HG03457 (cell line): ENCODE data around the gene TP63.
"Not testable (repeated sequence)": the region's sequence is repeated elsewhere in the genome, so short reads cannot be mapped to it uniquely, and the experiment has no call there.

Experiments
- ATAC-seq: cut with Tn5 transposase; IDR thresholded peaks from one replicate; pipeline ENCODE4 v1.9.1; 2021; ENCODE audit warnings: moderate number of reproducible peaks; ENCODE audit not compliant: unreplicated experiment

TP63 gene

GRCh38 chr3:189631373-189631408, at the start of gene TP63:
TP63 (plus strand) TSS chr3:189631389; CDS start chr3:189631516, 127 bp downstream.
- ATAC-seq: no peak

- no peak for ATAC-seq
These were observed 49.0 kb upstream of the TP63 start for GRCh38 chr3:189582179-189582578.

DNA sequence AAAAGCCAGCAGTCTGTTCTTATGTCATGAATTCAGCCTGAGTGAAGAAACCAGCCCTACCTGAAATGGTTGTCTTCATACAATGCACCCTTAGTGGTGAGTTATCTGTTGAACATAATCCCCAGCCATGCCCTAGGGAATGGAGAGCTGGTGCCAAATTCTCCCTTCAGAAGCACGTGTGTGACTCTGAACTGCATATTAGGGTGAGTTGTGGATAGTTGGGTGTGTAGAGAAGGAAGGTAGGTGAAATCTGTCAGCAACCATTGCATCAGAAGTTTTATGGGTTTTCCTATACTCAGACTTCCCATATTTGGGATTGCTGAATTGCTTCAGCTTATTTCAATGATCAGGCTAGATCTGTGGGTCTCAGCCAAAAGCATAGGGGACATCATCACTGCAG, 46.5 kb upstream of the TP63 start:
- ATAC-seq: no peak

- no peak for ATAC-seq
These were observed 44.1 kb upstream of the TP63 start for GRCh38 chr3:189586941-189587663.

- no peak for ATAC-seq
These were observed 43.5 kb upstream of the TP63 start for GRCh38 chr3:189587664-189588040.

DNA sequence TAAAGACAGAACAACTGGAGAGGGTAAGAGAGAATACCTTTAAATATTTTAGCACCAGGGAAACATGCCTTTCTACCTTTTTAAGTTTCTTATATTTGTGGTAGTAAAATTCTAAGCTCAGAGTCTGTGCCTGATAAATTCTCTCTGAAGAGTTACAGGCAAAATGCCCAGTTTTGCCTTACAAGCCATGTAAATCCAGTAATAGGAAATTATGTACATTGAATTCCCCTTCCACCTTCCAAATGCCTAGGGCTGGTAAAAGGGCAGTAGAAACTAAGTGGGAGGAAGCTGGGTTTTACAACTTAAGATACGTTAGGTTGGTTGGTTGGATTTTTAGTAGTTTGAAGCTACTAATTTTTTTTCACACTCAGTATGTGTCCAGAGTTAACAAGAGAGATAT, 43.1 kb upstream of the TP63 start:
- no peak for ATAC-seq

DNA sequence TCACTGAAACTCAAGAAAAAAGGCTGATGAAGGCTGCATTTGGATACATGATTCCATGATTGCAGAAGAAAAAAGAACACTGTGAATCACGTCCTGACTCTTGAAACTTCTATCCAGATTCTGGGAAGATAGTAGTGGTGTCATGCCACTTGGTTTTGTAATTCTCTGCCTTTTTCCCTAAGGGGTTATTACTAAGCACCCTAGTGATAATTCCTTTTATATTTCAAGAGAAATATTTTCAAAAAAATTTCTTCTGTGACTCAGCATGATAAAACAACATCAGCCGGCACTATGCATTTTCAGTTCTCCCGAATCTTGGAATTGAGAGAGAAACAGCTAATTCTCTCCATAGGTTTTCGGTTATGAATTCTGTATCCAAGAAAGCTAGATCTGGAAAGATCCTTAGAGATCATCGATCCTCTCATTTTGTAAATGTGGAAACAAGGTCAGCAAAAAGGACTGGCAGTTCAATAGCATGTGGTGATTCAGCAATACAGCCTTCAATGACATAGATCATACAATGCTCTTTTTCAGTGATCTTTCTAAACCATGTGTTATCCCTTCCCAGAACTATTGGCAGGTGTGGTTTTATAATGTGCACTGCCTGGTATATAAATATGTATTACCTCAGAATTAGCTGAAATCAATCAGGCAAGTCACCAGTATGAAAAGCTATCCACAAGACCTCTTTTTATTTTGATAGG, 42.6 kb upstream of the TP63 start:
- ATAC-seq: no peak

DNA sequence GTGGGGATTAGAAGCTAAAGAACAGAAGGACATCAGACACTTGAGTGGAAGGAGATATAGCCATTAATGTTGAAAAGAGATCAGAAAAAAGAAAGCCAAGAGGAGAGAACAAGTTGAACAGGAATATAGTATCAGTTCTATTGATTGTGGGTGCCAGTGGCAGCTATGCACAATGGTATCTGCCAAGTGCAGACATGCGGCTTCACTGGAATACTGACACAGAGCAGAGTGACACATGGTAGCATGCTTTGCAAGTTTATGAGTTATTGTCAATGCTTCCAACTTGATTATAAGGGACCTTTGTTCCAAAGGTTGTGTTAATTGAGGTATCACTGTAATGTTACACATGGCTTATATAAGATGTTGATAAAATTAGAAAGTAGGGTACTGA, 42.0 kb upstream of the TP63 start:
- ATAC-seq: no peak

GRCh38 chr3:189590223-189590622, 41.0 kb upstream of the TP63 start:
- ATAC-seq: no peak

DNA sequence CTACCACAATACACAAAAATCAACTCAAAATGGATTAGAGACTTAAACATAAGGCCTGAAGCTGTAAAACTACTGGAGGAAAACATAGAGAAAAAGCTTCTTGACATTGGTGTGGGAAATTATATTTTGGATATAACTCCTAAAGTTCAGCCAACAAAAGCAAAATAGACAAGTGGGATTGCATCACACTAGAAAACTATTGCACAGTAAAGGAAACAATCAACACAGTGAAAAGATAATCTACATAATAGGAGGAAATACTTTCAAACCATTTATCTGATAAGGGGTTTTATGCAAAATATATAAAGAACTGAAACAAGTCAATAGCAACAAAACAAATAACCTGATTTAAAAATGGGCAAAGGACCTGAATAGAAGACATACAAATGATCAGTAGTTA, 37.6 kb upstream of the TP63 start:
- no peak for ATAC-seq

DNA sequence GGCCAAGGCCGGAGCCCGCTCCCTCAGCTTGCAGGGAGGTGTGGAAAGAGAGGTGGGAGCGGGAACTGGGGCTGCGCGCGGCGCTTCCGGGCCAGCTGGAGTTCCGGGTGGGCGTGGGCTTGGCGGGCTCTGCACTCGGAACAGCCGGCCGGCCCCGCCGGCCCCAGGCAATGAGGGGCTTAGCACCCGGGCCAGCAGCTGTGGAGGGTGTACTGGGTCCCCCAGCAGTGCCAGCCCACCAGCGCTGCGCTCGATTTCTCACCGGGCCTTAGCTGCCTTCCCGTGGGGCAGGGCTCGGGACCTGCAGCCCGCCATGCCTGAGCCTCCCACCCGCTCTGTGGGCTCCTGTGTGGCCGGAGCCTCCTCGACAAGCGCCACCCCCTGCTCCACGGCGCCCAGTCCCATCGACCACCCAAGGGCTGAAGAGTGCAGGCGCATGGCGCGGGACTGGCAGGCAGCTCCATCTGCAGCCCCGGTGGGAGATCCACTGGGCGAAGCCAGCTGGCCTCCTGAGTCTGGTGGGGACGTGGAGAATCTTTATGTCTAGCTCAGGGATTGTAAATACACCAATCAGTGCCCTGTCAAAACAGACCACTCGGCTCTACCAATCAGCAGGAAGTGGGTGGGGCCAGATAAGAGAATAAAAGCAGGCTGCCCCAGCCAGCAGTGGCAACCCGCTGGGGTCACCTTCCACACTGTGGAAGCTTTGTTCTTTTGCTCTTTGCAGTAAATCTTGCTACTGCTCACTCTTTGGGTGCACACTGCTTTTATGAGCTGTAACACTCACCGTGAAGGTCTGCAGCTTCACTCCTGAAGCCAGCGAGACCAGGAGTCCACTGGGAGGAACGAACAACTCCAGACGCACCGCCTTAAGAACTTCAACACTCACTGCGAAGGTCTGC, 34.9 kb upstream of the TP63 start:
- not testable (repeated sequence) for ATAC-seq

DNA sequence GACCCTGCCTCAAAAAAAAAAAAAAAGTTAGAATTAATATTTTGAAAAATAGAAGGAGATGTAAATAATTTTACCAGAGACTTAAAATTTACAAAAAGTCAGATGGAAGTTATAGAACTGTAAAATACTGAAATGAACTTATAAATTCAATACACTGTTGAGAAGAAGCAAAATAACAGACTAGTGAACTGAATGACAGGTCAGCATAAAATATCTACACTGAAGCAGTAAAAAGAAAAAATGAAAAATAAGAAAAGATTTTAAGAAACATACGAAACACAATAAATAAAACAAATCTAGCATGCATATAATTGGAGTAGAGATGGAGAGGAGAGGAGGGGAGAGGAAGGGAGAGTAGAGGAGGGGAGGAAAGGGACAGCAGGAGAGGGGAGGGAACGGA, 33.3 kb upstream of the TP63 start:
- no peak for ATAC-seq

DNA sequence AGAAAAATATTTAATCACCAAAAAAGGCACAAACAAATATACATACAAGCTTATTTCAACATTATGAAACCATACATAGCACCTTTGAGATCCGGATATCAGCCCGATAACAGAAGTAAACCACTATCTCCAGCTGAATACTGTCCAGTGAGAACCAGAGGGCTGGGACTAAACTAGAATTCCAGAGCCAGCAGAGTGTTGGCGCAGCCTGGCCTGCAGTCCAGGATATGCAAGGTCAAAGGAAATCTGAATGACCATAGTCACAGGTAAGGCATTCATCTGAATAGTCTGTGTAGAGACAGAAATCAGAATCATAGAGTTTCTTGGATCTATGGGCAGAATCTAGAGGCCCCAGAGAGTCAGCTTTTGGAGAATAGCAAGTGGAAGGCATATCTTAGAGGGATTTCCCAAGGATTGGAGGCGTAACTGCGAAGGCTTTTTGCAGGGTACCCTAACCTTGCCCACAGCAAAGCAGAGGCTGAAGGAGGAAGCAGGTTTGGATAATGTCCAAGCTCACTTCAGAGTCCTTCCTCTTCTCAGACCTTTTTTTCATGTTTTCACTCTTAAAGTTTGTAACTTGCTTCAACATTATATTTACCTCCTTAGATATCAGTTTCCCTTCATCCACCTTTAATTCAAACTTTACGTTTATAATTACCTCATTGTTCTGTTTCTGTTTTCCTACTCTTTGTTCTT, 32.5 kb upstream of the TP63 start:
- ATAC-seq: no peak

- no peak for ATAC-seq
These were observed 28.7 kb upstream of the TP63 start for GRCh38 chr3:189602471-189602870.

- no peak for ATAC-seq
These were observed 25.5 kb upstream of the TP63 start for GRCh38 chr3:189605717-189606116.

- no peak for ATAC-seq
These were observed 24.4 kb upstream of the TP63 start for GRCh38 chr3:189606774-189607173.

- not testable (repeated sequence) for ATAC-seq
These were observed 18.5 kb upstream of the TP63 start for GRCh38 chr3:189612641-189613040.

DNA sequence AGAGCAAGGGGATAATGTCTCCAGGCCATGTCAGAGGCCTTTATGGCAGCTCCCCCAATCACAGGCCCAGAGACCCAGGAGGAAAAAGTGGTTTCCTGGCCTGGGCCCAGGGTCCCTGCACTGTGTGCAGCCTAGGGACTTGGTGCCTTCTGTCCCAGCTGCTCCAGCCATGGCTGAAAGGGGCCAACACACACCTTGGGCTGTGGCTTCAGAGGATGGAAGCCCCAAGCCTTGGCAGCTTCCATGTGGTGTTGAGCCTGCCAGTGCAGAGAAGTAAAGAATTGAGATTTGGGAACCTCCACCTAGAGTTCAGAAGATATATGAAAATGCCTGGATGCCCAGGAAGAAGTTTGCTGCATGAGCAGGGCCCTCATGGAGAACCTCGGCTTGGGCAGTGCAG, 18.1 kb upstream of the TP63 start:
- ATAC-seq: no peak

GRCh38 chr3:189621948-189622603, 9.1 kb upstream of the TP63 start:
- ATAC-seq: no peak

DNA sequence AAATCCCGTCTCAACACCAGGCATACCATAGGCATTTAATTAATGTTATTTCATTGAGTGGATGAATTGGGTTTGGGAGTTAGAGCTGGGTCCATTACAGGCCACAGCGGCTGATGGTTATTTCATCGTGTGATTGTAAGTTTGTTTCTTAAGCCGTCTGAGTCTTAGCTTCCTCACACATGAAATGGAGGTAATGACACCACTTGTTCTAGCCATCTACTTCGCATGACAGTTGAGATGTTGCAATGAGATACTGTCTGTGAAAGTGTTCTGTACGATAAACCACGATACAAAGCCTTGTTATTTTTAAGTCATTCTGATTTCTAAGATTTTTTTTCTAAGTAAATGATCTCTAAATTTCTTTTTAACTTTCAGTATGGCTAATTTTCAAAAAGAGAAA, 8.6 kb upstream of the TP63 start:
- ATAC-seq: no peak

DNA sequence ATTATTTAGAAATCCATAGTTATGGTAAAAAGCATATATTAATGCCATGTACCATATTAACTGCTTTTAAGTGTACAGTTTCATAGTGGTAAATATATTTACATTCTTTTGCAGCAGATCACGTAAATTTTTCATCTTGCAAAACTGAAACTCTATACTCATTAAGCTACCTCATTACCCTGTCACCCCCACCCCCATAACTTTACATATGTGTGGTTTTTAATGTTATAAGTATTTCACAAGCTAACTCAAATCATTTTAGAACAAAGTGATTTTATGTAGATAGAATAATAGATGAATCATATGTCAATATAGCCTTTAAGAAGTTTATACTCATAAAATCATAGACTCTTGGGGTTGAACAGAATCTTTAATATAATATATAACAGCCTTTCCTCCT, 7.1 kb upstream of the TP63 start:
- ATAC-seq: no peak
